ENCODE measurements around the gene GARIN3. TPM values are rescaled to one million over a fixed set of nuclear protein-coding genes. Genes with fewer than 3 reads are reported as not detected.

The GARIN3 gene
- total RNA-seq, 4 donors from 2014 or later = not detected

DNA sequence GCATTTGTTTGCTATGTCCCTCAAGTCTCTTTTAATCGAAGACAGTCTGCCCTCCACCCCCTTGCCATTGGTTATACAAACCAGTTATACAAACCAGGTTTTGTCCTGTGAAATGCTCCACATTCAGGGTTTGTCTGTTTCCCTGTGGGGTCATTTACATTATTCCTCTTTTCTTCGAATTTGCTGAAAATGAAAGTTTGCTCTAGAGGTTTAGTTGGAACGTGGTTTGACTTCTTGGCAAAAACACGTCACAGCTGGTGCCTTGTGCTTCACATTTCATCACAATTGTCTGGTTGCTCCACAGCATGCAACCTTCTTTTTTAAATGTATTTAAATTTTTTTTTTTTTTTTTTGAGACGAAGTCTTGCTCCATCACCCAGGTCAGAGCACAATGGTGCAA, 53.1 kb downstream of the GARIN3 start:
- intact Hi-C loops (cut with DNase I; ENCODE audit: low total_unique reads) = no loop called here
- DNase-seq = no peak
- Histone ChIP-seq H3K27ac (no peak overlapping the region), H3K27me3 (no peaks in the 10 kb centered on the region), H3K4me3 (no peak overlapping the region), H3K36me3 (no peaks in the 10 kb centered on the region), H3K4me1 (no peaks in the 10 kb centered on the region), H3K9me3 (no peaks in the 10 kb centered on the region)
- no peak for TF ChIP-seq POLR2A (IDR thresholded peaks at IDR 0.05)
- TF ChIP-seq, protein P1, sequence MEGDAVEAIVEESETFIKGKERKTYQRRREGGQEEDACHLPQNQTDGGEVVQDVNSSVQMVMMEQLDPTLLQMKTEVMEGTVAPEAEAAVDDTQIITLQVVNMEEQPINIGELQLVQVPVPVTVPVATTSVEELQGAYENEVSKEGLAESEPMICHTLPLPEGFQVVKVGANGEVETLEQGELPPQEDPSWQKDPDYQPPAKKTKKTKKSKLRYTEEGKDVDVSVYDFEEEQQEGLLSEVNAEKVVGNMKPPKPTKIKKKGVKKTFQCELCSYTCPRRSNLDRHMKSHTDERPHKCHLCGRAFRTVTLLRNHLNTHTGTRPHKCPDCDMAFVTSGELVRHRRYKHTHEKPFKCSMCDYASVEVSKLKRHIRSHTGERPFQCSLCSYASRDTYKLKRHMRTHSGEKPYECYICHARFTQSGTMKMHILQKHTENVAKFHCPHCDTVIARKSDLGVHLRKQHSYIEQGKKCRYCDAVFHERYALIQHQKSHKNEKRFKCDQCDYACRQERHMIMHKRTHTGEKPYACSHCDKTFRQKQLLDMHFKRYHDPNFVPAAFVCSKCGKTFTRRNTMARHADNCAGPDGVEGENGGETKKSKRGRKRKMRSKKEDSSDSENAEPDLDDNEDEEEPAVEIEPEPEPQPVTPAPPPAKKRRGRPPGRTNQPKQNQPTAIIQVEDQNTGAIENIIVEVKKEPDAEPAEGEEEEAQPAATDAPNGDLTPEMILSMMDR (IDR thresholded peaks at IDR 0.05) = no peak

Other genes with a start within 250 kb of the GARIN3 start
- gene TIMD4, start 203.0 kb downstream of the GARIN3 start, total RNA-seq = 1 to 10 TPM in 1 of 4 donors, not detected in 3; 1.0 TPM
- gene HAVCR1, start 107.1 kb downstream of the GARIN3 start, total RNA-seq = under 1 TPM in 1 of 4 donors, not detected in 3; 0.55 TPM
- 1 to 10 TPM; 1.0 to 5.5 (median 2.3) TPM for gene HAVCR2, start 57.2 kb downstream of the GARIN3 start, total RNA-seq
- gene MED7, start 23.4 kb downstream of the GARIN3 start, total RNA-seq = 10 to 100 TPM in 3 of 4 donors, 1 to 10 TPM in 1; 3.8 to 22.5 (median 13.6) TPM
- gene ITK, start 14.6 kb upstream of the GARIN3 start, total RNA-seq = 1 to 10 TPM in 2 of 4 donors, under 1 TPM in 2; 0.41 to 2.8 (median 1.8) TPM
- 10 to 100 TPM; 11.3 to 51.5 (median 13.6) TPM for gene CYFIP2, start 99.9 kb upstream of the GARIN3 start, total RNA-seq